Activated naive CD8-positive, alpha-beta T cell treated with anti-CD3 and anti-CD28 coated beads for 36 hours (primary cell): ENCODE measurements around the gene LPA. TPM values are rescaled to one million over a fixed set of nuclear protein-coding genes. Genes with fewer than 3 reads are reported as not detected.
"Not testable (repeated sequence)": the region's sequence is repeated elsewhere in the genome, so short reads cannot be mapped to it uniquely, and the experiment has no call there.

Experiments
- DNase-seq: peaks from one replicate; pipeline ENCODE4 v3.0.0; 2021
- H3K27ac Mint-ChIP-seq: one replicate; pipeline ENCODE4 v1.8.0; 2022; ENCODE audit warnings: mild to moderate bottlenecking, moderate library complexity, mixed read lengths
- H3K27me3 Mint-ChIP-seq: one replicate; pipeline ENCODE4 v1.8.0; 2022; ENCODE audit warnings: mild to moderate bottlenecking, mixed read lengths
- H3K36me3 Mint-ChIP-seq: one replicate; pipeline ENCODE4 v1.8.0; 2021; ENCODE audit warnings: mild to moderate bottlenecking, mixed read lengths
- H3K4me1 Mint-ChIP-seq: one replicate; pipeline ENCODE4 v1.8.0; 2021; ENCODE audit warnings: mixed read lengths
- H3K4me3 Mint-ChIP-seq: one replicate; pipeline ENCODE4 v1.8.0; 2022; ENCODE audit warnings: mild to moderate bottlenecking, moderate library complexity, mixed read lengths
- H3K9me3 Mint-ChIP-seq: one replicate; pipeline ENCODE4 v1.8.0; 2022; ENCODE audit warnings: mixed read lengths
- total RNA-seq, 2 experiments: library from RNA; stranded (reverse); gene quantifications; one replicate each; pipeline ENCODE4 v1.2.3, GENCODE V29; 2021

LPA gene, protein sequence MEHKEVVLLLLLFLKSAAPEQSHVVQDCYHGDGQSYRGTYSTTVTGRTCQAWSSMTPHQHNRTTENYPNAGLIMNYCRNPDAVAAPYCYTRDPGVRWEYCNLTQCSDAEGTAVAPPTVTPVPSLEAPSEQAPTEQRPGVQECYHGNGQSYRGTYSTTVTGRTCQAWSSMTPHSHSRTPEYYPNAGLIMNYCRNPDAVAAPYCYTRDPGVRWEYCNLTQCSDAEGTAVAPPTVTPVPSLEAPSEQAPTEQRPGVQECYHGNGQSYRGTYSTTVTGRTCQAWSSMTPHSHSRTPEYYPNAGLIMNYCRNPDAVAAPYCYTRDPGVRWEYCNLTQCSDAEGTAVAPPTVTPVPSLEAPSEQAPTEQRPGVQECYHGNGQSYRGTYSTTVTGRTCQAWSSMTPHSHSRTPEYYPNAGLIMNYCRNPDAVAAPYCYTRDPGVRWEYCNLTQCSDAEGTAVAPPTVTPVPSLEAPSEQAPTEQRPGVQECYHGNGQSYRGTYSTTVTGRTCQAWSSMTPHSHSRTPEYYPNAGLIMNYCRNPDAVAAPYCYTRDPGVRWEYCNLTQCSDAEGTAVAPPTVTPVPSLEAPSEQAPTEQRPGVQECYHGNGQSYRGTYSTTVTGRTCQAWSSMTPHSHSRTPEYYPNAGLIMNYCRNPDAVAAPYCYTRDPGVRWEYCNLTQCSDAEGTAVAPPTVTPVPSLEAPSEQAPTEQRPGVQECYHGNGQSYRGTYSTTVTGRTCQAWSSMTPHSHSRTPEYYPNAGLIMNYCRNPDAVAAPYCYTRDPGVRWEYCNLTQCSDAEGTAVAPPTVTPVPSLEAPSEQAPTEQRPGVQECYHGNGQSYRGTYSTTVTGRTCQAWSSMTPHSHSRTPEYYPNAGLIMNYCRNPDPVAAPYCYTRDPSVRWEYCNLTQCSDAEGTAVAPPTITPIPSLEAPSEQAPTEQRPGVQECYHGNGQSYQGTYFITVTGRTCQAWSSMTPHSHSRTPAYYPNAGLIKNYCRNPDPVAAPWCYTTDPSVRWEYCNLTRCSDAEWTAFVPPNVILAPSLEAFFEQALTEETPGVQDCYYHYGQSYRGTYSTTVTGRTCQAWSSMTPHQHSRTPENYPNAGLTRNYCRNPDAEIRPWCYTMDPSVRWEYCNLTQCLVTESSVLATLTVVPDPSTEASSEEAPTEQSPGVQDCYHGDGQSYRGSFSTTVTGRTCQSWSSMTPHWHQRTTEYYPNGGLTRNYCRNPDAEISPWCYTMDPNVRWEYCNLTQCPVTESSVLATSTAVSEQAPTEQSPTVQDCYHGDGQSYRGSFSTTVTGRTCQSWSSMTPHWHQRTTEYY (N-terminal part only)
- total RNA-seq: not detected

GRCh38 chr6:160664198-160664597 is at the start of gene LPA:
Gene LPA, minus strand, starts transcription at chr6:160664275. Its CDS starts 61 bp downstream, at chr6:160664214.
- not testable (repeated sequence) for H3K4me1 Mint-ChIP-seq, H3K27me3 Mint-ChIP-seq, H3K4me3 Mint-ChIP-seq, H3K9me3 Mint-ChIP-seq, H3K27ac Mint-ChIP-seq, H3K36me3 Mint-ChIP-seq, DNase-seq

- H3K36me3 Mint-ChIP-seq, H3K9me3 Mint-ChIP-seq, H3K27me3 Mint-ChIP-seq, H3K4me3 Mint-ChIP-seq, DNase-seq, H3K27ac Mint-ChIP-seq, H3K4me1 Mint-ChIP-seq: not testable (repeated sequence)
Observed at GRCh38 chr6:160708993-160709392, 44.9 kb upstream of the LPA start.

DNA sequence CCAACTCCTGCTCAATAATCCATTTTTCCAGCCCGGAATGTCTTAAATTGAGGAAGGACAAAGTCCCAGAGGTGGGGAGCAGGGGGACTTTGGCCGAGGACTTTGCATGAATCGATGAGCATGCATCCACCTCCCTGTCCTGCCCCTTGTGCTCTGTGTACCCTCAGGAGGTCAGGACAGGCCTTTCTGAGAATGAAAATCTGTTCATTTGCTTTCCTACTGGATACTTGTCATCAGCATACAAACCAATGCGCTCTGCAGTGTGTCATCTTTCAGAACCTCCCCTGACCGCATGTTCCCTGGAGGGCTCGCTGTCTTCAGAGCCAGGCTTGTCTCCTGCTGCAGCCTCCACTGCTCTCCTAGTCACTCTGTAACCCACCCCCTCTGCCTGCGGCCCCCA is 40.6 kb upstream of the LPA start:
- not testable (repeated sequence) for H3K4me3 Mint-ChIP-seq, DNase-seq, H3K27ac Mint-ChIP-seq, H3K4me1 Mint-ChIP-seq, H3K9me3 Mint-ChIP-seq, H3K36me3 Mint-ChIP-seq
- H3K27me3 Mint-ChIP-seq: peaks cover 12% of the 10 kb centered on the region

GRCh38 chr6:160701918-160702680 is 38.0 kb upstream of the LPA start, which contains the start of gene PLG:
Gene PLG, plus strand, starts transcription at chr6:160702244. Its CDS starts 61 bp downstream, at chr6:160702305.
- H3K36me3 Mint-ChIP-seq, H3K4me3 Mint-ChIP-seq, DNase-seq, H3K27ac Mint-ChIP-seq, H3K4me1 Mint-ChIP-seq, H3K9me3 Mint-ChIP-seq: not testable (repeated sequence)
- peaks cover 11% of the 10 kb centered on the region for H3K27me3 Mint-ChIP-seq

DNA sequence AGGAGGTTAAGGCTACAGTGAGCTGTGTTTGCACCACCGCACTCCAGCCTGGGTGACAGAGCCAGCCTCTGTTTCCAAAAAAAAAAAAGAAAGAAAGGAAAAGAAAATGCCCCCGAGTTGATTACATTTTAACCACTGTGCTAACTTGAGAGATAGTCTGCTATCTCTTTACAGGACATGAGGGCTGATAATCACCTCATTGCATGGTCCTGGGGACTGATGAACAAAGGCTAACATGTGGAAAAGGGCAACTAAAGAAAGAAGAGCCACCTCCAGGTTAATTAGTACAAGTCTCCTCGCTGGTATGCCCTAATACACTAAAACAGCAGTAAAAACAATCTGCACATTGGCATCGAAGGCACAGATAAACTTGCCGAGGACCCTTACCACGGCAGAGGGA is 33.8 kb upstream of the LPA start:
- Mint-ChIP-seq H3K4me3 (no peak overlapping the region), H3K9me3 (no peaks in the 10 kb centered on the region)

DNA sequence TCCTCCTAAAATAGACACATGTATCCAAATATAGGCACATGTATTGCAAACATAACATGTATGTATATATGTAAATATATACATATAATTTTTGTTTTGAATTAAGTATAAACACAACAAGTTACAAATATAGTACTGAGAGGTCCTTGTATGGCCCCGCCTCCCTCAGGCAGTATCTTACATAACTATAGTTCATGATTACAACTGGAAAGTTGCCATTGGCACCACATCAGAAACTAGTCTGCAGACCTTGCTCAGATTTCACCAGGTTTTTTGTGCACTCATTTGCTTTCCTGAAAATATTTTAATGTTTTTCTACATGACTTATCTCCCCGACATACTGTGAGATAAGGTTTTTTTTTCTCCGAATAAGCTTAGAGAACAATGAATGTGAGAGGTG is 32.8 kb upstream of the LPA start:
- not testable (repeated sequence) for H3K4me3 Mint-ChIP-seq, H3K27me3 Mint-ChIP-seq, H3K36me3 Mint-ChIP-seq, H3K9me3 Mint-ChIP-seq, DNase-seq, H3K4me1 Mint-ChIP-seq, H3K27ac Mint-ChIP-seq

More for the DNA sequence above, 33.8 kb upstream of the LPA start:
- no peak for DNase-seq
- Mint-ChIP-seq H3K27me3 (peaks cover 11% of the 10 kb centered on the region), H3K36me3 (no peaks in the 10 kb centered on the region), H3K4me1 (no peaks in the 10 kb centered on the region), H3K27ac (no peak overlapping the region)

DNA sequence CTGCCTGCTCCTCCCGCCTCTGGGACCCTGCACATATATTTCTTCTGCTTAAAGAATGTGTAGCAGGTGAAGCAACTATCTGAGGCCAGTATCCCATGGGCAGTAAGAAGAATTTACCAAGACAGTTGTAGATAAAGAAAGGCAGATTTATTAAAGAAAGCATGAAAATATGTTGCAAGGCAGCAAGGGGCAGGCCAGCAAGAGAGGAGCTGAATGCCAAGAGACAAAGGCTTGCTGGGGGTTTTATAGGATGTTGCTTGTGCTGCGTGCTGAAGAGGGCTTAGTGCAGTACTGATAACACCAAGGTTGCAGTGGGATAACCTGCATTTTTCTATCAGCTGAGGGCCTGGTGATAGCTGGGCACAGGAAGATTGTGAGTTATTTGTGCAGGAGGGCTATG is 31.5 kb upstream of the LPA start:
- H3K4me1 Mint-ChIP-seq, H3K9me3 Mint-ChIP-seq, H3K27ac Mint-ChIP-seq, H3K27me3 Mint-ChIP-seq, DNase-seq, H3K36me3 Mint-ChIP-seq, H3K4me3 Mint-ChIP-seq: not testable (repeated sequence)

DNA sequence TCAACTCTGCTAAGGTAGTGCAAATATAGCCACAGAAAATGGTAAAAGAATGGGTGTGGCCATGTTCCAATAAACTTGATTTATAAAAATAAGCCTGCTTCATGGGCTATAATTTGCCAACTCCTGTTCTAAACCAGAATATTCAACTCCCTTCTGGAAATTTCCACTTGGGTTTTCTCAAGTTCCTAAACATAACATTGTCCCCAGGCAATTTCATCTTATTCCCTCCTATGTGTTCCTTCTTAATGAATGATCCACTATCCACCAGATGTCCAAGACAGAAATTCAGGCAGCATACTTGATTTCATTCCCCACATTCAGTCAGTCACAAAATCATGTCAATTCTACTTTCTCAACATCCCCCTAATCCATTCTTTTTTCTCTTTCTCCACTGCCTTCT is 30.9 kb upstream of the LPA start:
- H3K27ac Mint-ChIP-seq, DNase-seq, H3K27me3 Mint-ChIP-seq, H3K4me3 Mint-ChIP-seq, H3K9me3 Mint-ChIP-seq, H3K4me1 Mint-ChIP-seq, H3K36me3 Mint-ChIP-seq: not testable (repeated sequence)

DNA sequence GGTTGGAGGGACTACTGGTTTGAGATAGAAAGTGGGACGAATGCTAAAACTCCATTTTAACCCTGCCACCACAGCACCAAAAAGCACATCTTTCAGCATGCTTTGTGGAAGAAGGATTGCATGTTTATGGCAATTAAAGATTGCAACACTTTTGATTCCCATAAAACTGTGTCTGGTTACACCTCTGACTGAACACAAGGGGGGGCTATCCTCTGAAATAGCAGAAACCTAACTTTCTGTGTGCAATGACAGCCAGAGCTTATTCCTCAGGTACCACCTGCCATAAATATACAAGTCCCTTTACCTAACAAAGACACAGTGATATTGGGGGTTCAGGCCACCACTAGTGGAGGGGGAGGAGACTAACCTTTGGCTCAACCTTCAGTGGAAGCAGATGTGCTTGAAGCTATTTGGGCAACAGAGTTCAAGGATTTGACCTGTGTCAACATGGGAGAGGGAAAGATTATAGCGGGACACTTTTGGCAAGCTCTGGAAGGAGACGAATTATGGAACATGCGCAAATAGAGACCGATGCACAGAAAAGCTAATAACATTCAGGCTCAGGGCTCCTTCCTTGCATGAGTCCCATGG is 28.4 kb upstream of the LPA start:
- Mint-ChIP-seq H3K27ac (no peak overlapping the region), H3K36me3 (no peaks in the 10 kb centered on the region), H3K4me3 (no peak overlapping the region), H3K9me3 (no peaks in the 10 kb centered on the region), H3K4me1 (no peaks in the 10 kb centered on the region), H3K27me3 (no peaks in the 10 kb centered on the region)
- DNase-seq: no peak

DNA sequence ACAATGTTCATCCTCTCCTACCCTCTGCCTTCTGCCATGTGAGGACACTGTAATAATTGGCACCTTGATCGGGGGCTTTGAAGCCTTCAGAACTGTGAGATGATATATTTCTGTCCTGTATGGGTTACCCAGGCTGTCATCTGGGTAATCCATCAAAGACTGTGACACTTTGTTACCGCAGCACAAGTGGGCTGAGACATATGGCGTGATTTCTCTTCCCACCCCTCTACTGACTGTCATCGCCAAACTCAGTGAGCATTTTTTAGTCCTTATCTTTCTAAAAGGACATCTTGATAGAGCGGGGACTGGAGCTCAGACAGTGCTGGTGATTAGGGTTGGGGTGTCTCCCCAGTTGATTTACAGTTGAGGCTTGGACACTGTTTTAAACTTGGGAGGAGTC is 27.5 kb upstream of the LPA start:
- Mint-ChIP-seq H3K27me3 (no peaks in the 10 kb centered on the region), H3K4me1 (no peaks in the 10 kb centered on the region)
- DNase-seq: no peak

GRCh38 chr6:160690458-160690857 is 26.4 kb upstream of the LPA start:
- no peaks in the 10 kb centered on the region for H3K9me3 Mint-ChIP-seq
- H3K27me3 Mint-ChIP-seq: peaks cover 5% of the 10 kb centered on the region
- H3K27ac Mint-ChIP-seq: no peak overlapping the region

More for the DNA sequence above, 27.5 kb upstream of the LPA start:
- Mint-ChIP-seq H3K27ac (no peak overlapping the region), H3K4me3 (no peak overlapping the region), H3K9me3 (no peaks in the 10 kb centered on the region), H3K36me3 (no peaks in the 10 kb centered on the region)

GRCh38 chr6:160685762-160686450 is 21.8 kb upstream of the LPA start:
- no peak overlapping the region for H3K27ac Mint-ChIP-seq
- no peaks in the 10 kb centered on the region for H3K9me3 Mint-ChIP-seq
- peaks cover 5% of the 10 kb centered on the region for H3K27me3 Mint-ChIP-seq
- no peaks in the 10 kb centered on the region for H3K4me1 Mint-ChIP-seq
- DNase-seq: no peak
- no peaks in the 10 kb centered on the region for H3K36me3 Mint-ChIP-seq
- H3K4me3 Mint-ChIP-seq: no peak overlapping the region

More at GRCh38 chr6:160690458-160690857, 26.4 kb upstream of the LPA start:
- no peaks in the 10 kb centered on the region for H3K36me3 Mint-ChIP-seq
- H3K4me3 Mint-ChIP-seq: no peak overlapping the region
- H3K4me1 Mint-ChIP-seq: no peaks in the 10 kb centered on the region
- no peak for DNase-seq

DNA sequence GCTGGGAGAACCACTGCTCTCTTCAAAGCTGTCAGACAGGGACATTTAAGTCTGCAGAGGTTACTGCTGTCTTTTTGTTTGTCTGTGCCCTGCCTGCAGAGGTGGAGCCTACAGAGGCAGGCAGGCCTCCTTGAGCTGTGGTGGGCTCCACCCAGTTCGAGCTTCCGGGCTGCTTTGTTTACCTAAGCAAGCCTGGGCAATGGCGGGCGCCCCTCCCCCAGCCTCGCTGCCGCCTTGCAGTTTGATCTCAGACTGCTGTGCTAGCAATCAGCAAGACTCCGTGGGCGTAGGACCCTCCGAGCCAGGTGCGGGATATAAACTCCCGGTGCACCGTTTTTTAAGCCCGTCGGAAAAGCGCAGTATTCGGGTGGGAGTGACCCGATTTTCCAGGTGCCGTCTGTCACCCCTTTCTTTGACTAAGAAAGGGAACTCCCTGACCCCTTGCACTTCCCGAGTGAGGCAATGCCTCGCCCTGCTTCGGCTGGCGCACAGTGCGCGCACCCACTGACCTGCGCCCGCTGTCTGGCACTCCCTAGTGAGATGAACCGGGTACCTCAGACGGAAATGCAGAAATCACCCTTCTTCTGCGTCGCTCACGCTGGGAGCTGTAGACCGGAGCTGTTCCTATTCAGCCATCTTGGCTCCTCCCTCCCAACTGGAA is 21.2 kb upstream of the LPA start:
- H3K4me1 Mint-ChIP-seq, DNase-seq, H3K36me3 Mint-ChIP-seq, H3K4me3 Mint-ChIP-seq, H3K27me3 Mint-ChIP-seq, H3K27ac Mint-ChIP-seq, H3K9me3 Mint-ChIP-seq: not testable (repeated sequence)
